ENCODE measurements around the gene POLR3G. TPM values are rescaled to one million over a fixed set of nuclear protein-coding genes. Genes with fewer than 3 reads are reported as not detected.

Gene POLR3G
- total RNA-seq (2014; rRNA removed; shearing (Covaris generic)): 3.7 and 4.0 TPM in 2 replicates

GRCh38 chr5:90474235-90475107 is at the start of gene POLR3G, which contains the start of gene MBLAC2:
TSS of gene POLR3G (plus strand) at chr5:90474864. CDS start at chr5:90485568, 10,704 bp downstream.
TSS of gene MBLAC2 (minus strand) at chr5:90474771. CDS start at chr5:90474292, 479 bp downstream.
- DNase-seq (ENCODE audit: low spot score): peak; percentile 94

GRCh38 chr5:90434116-90434714 is 40.4 kb upstream of the POLR3G start:
- DNase-seq (ENCODE audit: low spot score): peak; percentile 71

GRCh38 chr5:90437663-90438062 is 37.0 kb upstream of the POLR3G start:
- no peak for DNase-seq (ENCODE audit: low spot score)

GRCh38 chr5:90438100-90438499 is 36.6 kb upstream of the POLR3G start:
- DNase-seq (ENCODE audit: low spot score): no peak

GRCh38 chr5:90440644-90441043 is 34.0 kb upstream of the POLR3G start:
- no peak for DNase-seq (ENCODE audit: low spot score)

- DNase-seq (ENCODE audit: low spot score): no peak
Observed at GRCh38 chr5:90446961-90447360, 27.7 kb upstream of the POLR3G start.

GRCh38 chr5:90461288-90461687 is 13.4 kb upstream of the POLR3G start:
- no peak for DNase-seq (ENCODE audit: low spot score)

GRCh38 chr5:90472783-90473395 is 1.8 kb upstream of the POLR3G start:
- DNase-seq (ENCODE audit: low spot score): no peak

GRCh38 chr5:90473396-90474234 is 1.0 kb upstream of the POLR3G start:
- DNase-seq (ENCODE audit: low spot score): peak; percentile 70

GRCh38 chr5:90475436-90475980 is 844 bp downstream of the POLR3G start:
- no peak for DNase-seq (ENCODE audit: low spot score)

GRCh38 chr5:90476391-90476790 is 1.7 kb downstream of the POLR3G start:
- DNase-seq (ENCODE audit: low spot score): no peak

- DNase-seq (ENCODE audit: low spot score): no peak
Observed at GRCh38 chr5:90477073-90477472, 2.4 kb downstream of the POLR3G start.

GRCh38 chr5:90477621-90478215 is 3.1 kb downstream of the POLR3G start:
- DNase-seq (ENCODE audit: low spot score): no peak

- no peak for DNase-seq (ENCODE audit: low spot score)
Observed at GRCh38 chr5:90479611-90480385, 5.1 kb downstream of the POLR3G start.

GRCh38 chr5:90480699-90481098 is 6.0 kb downstream of the POLR3G start:
- DNase-seq (ENCODE audit: low spot score): no peak

GRCh38 chr5:90483206-90483605 is 8.5 kb downstream of the POLR3G start:
- no peak for DNase-seq (ENCODE audit: low spot score)

GRCh38 chr5:90484540-90484939 is 9.9 kb downstream of the POLR3G start:
- no peak for DNase-seq (ENCODE audit: low spot score)

- DNase-seq (ENCODE audit: low spot score): peak; percentile 4
Observed at GRCh38 chr5:90488791-90489190, 14.1 kb downstream of the POLR3G start.

- no peak for DNase-seq (ENCODE audit: low spot score)
Observed at GRCh38 chr5:90494043-90494442, 19.4 kb downstream of the POLR3G start.

- no peak for DNase-seq (ENCODE audit: low spot score)
Observed at GRCh38 chr5:90495146-90495545, 20.5 kb downstream of the POLR3G start.

Data from HT-29 (cell line).